Brain microvascular endothelial cell (primary cell): ENCODE data around the gene ADAM22.

Source experiments
- DNase-seq: peaks from one replicate; pipeline ENCODE4 v3.0.0-alpha.2; 2020
- H3K27ac ChIP-seq: fragments of 250-450 bp; sonication (Bioruptor Pico); 2 replicates; pipeline ENCODE4 v1.5.1; 2020; ENCODE audit warnings: mild to moderate bottlenecking, moderate library complexity
- H3K27me3 ChIP-seq: fragments of 250-450 bp; sonication (Bioruptor Pico); replicated peaks from 2 replicates; pipeline ENCODE4 v1.5.1; 2020; ENCODE audit warnings: mild to moderate bottlenecking
- H3K36me3 ChIP-seq: fragments of 250-450 bp; sonication (Bioruptor Pico); replicated peaks from 2 replicates; pipeline ENCODE4 v1.5.1; 2020; ENCODE audit warnings: mild to moderate bottlenecking
- H3K4me3 ChIP-seq: 2 replicates; pipeline ENCODE4 v1.5.1; 2011; ENCODE audit warnings: low read depth, mild to moderate bottlenecking, control low read depth, low read length, moderate library complexity
- CTCF ChIP-seq: IDR thresholded peaks from 2 replicates; pipeline ENCODE4 v1.5.1; 2011; ENCODE audit warnings: low read depth, mild to moderate bottlenecking, moderate library complexity, low read length, control low read depth, inconsistent platforms; ENCODE audit errors: missing control alignments
- in situ Hi-C: cut with HindIII; loops from 2 replicates; pipeline ENCODE4 v1.10.0; 2017; ENCODE audit warnings: low sequenced_read_pairs, low pct_ligation_motif_present

The ADAM22 gene

GRCh38 chr7:88116235-88116795 is 182.3 kb downstream of the ADAM22 start:
- TF ChIP-seq CTCF, result no peak
- H3K4me3 ChIP-seq, result no peak overlapping the region
- no peak overlapping the region for H3K27ac ChIP-seq
- in situ Hi-C loops, result no loop called here
- no peaks in the 10 kb centered on the region for H3K36me3 ChIP-seq
- DNase-seq, result no peak
- no peaks in the 10 kb centered on the region for H3K27me3 ChIP-seq

- no peak for DNase-seq
- Histone ChIP-seq H3K4me3 (no peak overlapping the region), H3K27ac (no peak overlapping the region), H3K27me3 (no peaks in the 10 kb centered on the region), H3K36me3 (no peaks in the 10 kb centered on the region)
- TF ChIP-seq CTCF, result no peak
- in situ Hi-C loops, result no loop called here
These were observed 183.3 kb downstream of the ADAM22 start for GRCh38 chr7:88117325-88117724.

GRCh38 chr7:88121335-88121734 is 187.3 kb downstream of the ADAM22 start:
- Histone ChIP-seq H3K27me3 (no peaks in the 10 kb centered on the region), H3K27ac (no peak overlapping the region), H3K36me3 (no peaks in the 10 kb centered on the region), H3K4me3 (no peak overlapping the region)
- no peak for DNase-seq
- in situ Hi-C loops, result no loop called here
- no peak for TF ChIP-seq CTCF

GRCh38 chr7:88127637-88128290 is 193.7 kb downstream of the ADAM22 start:
- no peak for TF ChIP-seq CTCF
- no peaks in the 10 kb centered on the region for H3K27me3 ChIP-seq
- H3K27ac ChIP-seq, result no peak overlapping the region
- H3K36me3 ChIP-seq, result no peaks in the 10 kb centered on the region
- DNase-seq, result no peak
- in situ Hi-C loops, result no loop called here
- H3K4me3 ChIP-seq, result no peak overlapping the region

GRCh38 chr7:88132725-88133124 is 198.7 kb downstream of the ADAM22 start:
- in situ Hi-C loops, result no loop called here
- Histone ChIP-seq H3K4me3 (no peak overlapping the region), H3K27me3 (no peaks in the 10 kb centered on the region), H3K27ac (no peak overlapping the region), H3K36me3 (no peaks in the 10 kb centered on the region)
- no peak for TF ChIP-seq CTCF
- DNase-seq, result no peak

GRCh38 chr7:88140947-88141346 is 206.9 kb downstream of the ADAM22 start:
- H3K27me3 ChIP-seq, result no peaks in the 10 kb centered on the region
- TF ChIP-seq CTCF, result no peak
- no peak overlapping the region for H3K4me3 ChIP-seq
- in situ Hi-C loops, result no loop called here
- no peak for DNase-seq
- H3K36me3 ChIP-seq, result no peaks in the 10 kb centered on the region
- no peak overlapping the region for H3K27ac ChIP-seq
